Ovary (tissue), 9 donors: ENCODE data around the gene STAB1. TPM values are rescaled to one million over a fixed set of nuclear protein-coding genes. Genes with fewer than 3 reads are reported as not detected.

Experiments
- DNase-seq, 5 donors: peaks; one replicate each; pipeline ENCODE4 v3.0.0-alpha.2; 2019 to 2020
- H3K27ac ChIP-seq, 2 donors: fragments of 200-600 bp; one replicate each; pipeline versions ENCODE4 v1.5.1 to v1.8.0; 2019 to 2022
- H3K27me3 ChIP-seq: fragments of 200-600 bp; one replicate; pipeline ENCODE4 v1.8.0; 2022
- H3K36me3 ChIP-seq: fragments of 200-600 bp; sonication (generic); one replicate; pipeline ENCODE4 v1.5.1; 2019
- H3K4me1 ChIP-seq: one replicate; pipeline ENCODE4 v1.8.1; 2013; ENCODE audit warnings: mild to moderate bottlenecking, moderate library complexity; ENCODE audit not compliant: insufficient read depth
- H3K4me3 ChIP-seq: fragments of 200-600 bp; sonication (generic); one replicate; pipeline ENCODE4 v1.5.1; 2017
- H3K9me3 ChIP-seq, 2 donors: fragments of 200-600 bp in 1 of 2; sonication (generic) in 1 of 2; one replicate each; pipeline versions ENCODE4 v1.5.1 to v1.8.1; 2013 to 2019; ENCODE audit warnings: mild to moderate bottlenecking in 1 of 2, moderate library complexity in 1 of 2
- CTCF ChIP-seq, 3 donors: fragments of 450-650 bp in 2 of 3; fragments of 200-600 bp in 1 of 3; IDR thresholded peaks; one replicate each; pipeline versions ENCODE4 v1.5.1 to v1.8.0; 2016 to 2022; ENCODE audit warnings: antibody characterized with exemption in 3 of 3, mild to moderate bottlenecking in 1 of 3
- EP300 ChIP-seq: sonication (generic); formaldehyde crosslinking; IDR thresholded peaks from one replicate; pipeline ENCODE4 v1.6.1; 2017; ENCODE audit warnings: antibody characterized with exemption
- POLR2A ChIP-seq: fragments of 450-650 bp; IDR thresholded peaks from one replicate; pipeline ENCODE4 v1.6.1; 2017; ENCODE audit warnings: antibody characterized with exemption, mild to moderate bottlenecking, moderate library complexity
- WGBS, 3 donors: extraction: QIAGEN DNeasy Blood & Tissue Kit in 1 of 3; methylation state at CpG; one replicate each; pipeline versions ENCODE4 v1.1.5 to v1.1.7; 2013 to 2017; 5-methylcytosine and 5-hydroxymethylcytosine counted together
- intact Hi-C, 4 donors: fragments of 100-400 bp; cut with DNase I; formaldehyde crosslinking; loops; one replicate each; pipeline versions ENCODE4 v1.11.0 to v1.15.1; 2022 to 2023
- polyA plus RNA-seq, 2 donors: library from polyadenylated mRNA; stranded (reverse); fragments of 200-250 nt in 1 of 2; fragments of 350-450 nt in 1 of 2; fragmentation: Illumina TruSeq in 1 of 2; extraction: RNeasy Lipid Tissue Mini Kit (QIAGEN cat#74804) in 1 of 2; gene quantifications; one replicate each; pipeline ENCODE4 v1.2.3, GENCODE V29; 2013 to 2014
- total RNA-seq, 7 donors: library from RNA; depleted of rRNA in 2 of 7; stranded (reverse); fragments of >200 nt in 2 of 7; fragmentation: NEBNext Ultra II Directional in 3 of 7; extraction: Animal tissue kit (Norgen Biotek cat#: 25700) in 3 of 7; gene quantifications; one replicate each; pipeline versions ENCODE4 v1.1.0 to v1.2.4, GENCODE V29; 2016 to 2023
- donor health status: DM: no; HTN: no; CAD: no; lungs with moderate emphysema.
- donor health status: DM: no; HTN: no; CAD: no.
- donor health status: Bipolar disorder and iron deficiency.
- donor health status: DM: yes; HTN: yes; CAD: no.
- donor health status: DM: no; HTN: no; CAD: no.
- donor health status: DM: yes; HTN: yes; CAD: no.

STAB1 gene
- total and polyA plus RNA-seq, 9 donors = 21.4 to 114 (median 47.5) TPM

GRCh38 chr3:52502808-52503350 lies 7.7 kb downstream of the STAB1 start:
- Histone ChIP-seq H3K4me3 (no peak overlapping the region), H3K36me3 (no peaks in the 10 kb centered on the region), H3K4me1 (no peaks in the 10 kb centered on the region), H3K27ac (no peak overlapping the region), H3K9me3 (no peaks in the 10 kb centered on the region), H3K27me3 (no peaks in the 10 kb centered on the region)
- DNase-seq = no peak
- 86 to 95% (median 93%) methylated on average over 9 to 11 of the region's 11 CpGs for WGBS, 3 donors
- TF ChIP-seq POLR2A (no peak), CTCF (IDR thresholded peaks at IDR 0.05) (no peak), EP300 (no peak)
- intact Hi-C loops = no loop called here

GRCh38 chr3:52503788-52504424 lies 8.8 kb downstream of the STAB1 start:
- no peak overlapping the region for H3K27ac ChIP-seq
- TF ChIP-seq CTCF (IDR thresholded peaks at IDR 0.05) (no peak), EP300 (no peak)
- intact Hi-C loops = no loop called here
- no peak for DNase-seq
- no peaks in the 10 kb centered on the region for H3K36me3 ChIP-seq
- 50 to 66% (median 63%) methylated on average over 18 to 23 of the region's 23 CpGs for WGBS, 3 donors
- no peaks in the 10 kb centered on the region for H3K27me3 ChIP-seq
- no peaks in the 10 kb centered on the region for H3K9me3 ChIP-seq
- H3K4me1 ChIP-seq = no peaks in the 10 kb centered on the region
- H3K4me3 ChIP-seq = no peak overlapping the region

GRCh38 chr3:52504977-52505376 lies 9.8 kb downstream of the STAB1 start:
- Histone ChIP-seq H3K27ac (no peak overlapping the region), H3K27me3 (no peaks in the 10 kb centered on the region), H3K9me3 (no peaks in the 10 kb centered on the region), H3K4me3 (no peak overlapping the region), H3K36me3 (no peaks in the 10 kb centered on the region), H3K4me1 (no peaks in the 10 kb centered on the region)
- intact Hi-C loops = no loop called here
- WGBS, 3 donors = 77 to 85% (median 80%) methylated on average over 10 of the region's 10 CpGs
- no peak for TF ChIP-seq CTCF (IDR thresholded peaks at IDR 0.05)
- TF ChIP-seq POLR2A = no peak
- no peak for TF ChIP-seq EP300
- no peak for DNase-seq

GRCh38 chr3:52506266-52506966 lies 11.3 kb downstream of the STAB1 start:
- TF ChIP-seq CTCF (IDR thresholded peaks at IDR 0.05) (no peak), EP300 (no peak), POLR2A (no peak)
- Histone ChIP-seq H3K9me3 (no peaks in the 10 kb centered on the region), H3K27me3 (no peaks in the 10 kb centered on the region), H3K4me3 (no peak overlapping the region), H3K27ac (no peak overlapping the region), H3K36me3 (no peaks in the 10 kb centered on the region), H3K4me1 (no peaks in the 10 kb centered on the region)
- WGBS, 3 donors = 79 to 81% (median 80%) methylated on average over 26 to 27 of the region's 27 CpGs
- intact Hi-C loops = no loop called here
- DNase-seq = no peak
